Tongue (tissue), 2 donors: ENCODE data around the gene ATXN7L1. TPM values are rescaled to one million over a fixed set of nuclear protein-coding genes. Genes with fewer than 3 reads are reported as not detected.

Source experiments
- DNase-seq: peaks from one replicate; pipeline ENCODE4 v3.0.0-alpha.2; 2015
- total RNA-seq: library from RNA; depleted of rRNA; stranded (reverse); fragments of >200 nt; gene quantifications from one replicate; pipeline ENCODE4 v1.2.3, GENCODE V29; 2014

Gene ATXN7L1
- total RNA-seq, 1 donor from 2014 or later, result 10.4 TPM

DNA sequence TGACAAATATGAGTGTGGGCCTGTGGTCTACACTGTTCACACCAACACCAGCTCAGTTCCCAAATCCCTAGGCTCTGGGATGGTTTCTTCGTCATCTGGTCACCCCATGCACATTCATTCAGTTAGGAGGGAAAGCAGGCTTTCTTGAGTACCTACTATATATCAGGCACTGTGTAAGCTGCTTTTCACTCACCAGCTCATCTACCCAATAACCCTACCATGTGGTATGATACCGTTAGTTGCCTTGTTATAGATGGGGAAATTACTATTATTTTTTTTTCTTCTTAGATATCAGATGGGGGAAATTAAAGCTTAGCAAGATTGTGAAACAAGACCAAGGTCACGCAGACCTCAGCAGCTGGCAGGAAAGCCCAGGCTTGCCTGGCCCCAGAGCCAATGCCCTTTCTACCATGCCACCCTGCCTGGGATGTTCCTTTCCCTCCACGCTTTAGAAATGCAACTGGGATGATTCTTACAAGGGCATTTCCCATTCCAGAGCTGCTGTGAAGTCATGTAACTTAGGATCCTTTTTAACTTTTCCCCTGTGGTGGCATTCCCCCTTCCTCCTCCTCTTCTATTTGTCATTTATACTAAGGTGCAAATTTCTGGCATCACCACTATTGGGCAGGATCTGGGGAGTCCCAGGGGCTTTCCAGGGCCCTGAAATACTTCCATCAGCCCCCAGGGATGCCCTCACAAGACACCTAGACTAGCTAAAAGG, 202.0 kb downstream of the ATXN7L1 start:
- DNase-seq, result no peak

DNA sequence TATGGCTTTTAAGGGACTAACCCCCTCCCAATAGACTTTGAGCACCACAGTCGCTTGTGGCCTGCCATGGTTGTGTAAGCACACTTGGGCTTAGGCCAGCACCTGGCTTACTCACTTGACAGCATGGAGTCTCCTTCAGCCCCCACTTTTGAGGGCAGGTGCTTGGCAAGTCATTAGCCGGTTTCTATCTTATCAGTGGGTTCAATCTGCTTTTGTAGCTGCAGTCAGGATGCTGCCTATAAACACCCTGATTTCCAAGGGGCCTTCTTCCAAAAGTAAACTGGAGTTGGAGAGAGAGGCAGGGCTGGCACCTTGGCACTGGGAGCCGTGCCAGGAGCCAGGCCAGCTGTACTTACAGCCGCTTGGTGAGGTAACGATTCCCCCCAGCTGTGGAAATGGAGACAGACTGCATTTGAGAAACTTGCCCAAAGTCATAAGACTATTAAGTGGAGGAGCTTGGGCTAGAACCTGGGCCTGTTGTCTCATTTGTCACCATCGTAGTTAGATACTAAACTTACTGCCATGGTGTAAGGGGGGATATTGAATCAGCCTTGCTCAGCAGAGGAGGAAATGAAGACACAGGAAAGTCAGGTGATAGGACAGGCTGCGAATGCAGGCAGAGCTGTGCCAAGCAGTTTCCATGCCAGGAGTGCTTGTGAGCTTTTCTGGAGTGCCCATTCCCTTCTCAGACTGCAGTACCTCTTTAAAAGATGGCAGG, 202.9 kb downstream of the ATXN7L1 start:
- peak; percentile 39 for DNase-seq

DNA sequence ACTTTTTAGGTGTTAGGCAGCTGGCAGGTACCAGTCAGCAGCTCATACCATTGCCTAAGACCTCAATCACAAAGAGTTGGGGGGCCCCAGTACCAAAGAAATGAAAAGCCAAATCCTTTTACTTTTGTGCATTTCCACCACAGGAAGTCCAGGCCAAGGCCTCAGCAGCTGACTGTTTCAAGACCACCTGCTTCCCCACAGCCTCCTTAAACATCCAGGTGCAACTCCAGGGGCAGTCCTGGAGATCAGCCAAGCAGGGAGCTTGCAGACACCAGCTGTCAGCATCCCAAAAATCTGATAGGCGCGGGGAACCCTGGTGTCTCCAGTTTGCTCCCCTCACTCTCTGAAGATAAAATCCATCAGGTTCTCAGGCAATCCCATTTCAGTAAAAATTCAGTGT, 203.6 kb downstream of the ATXN7L1 start:
- no peak for DNase-seq

DNA sequence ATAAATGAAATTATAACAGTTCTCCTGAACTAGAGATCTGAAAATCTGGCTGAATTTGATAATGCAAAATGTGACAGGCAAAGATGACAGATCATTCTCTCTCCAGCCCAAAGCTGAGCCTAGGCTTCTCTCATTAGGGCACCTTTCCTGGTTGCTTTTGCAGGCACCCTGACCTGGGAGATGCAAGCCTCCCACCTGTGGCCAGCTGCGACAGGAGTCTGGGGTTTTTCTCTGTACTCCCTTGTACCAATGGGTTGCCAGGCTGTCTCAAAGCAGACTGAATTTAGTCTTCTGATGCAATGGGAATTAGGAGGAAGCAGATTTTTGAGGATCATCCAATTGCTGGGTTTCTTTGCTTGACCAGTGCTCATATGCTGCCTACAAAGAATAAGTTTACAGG, 210.1 kb downstream of the ATXN7L1 start:
- no peak for DNase-seq

DNA sequence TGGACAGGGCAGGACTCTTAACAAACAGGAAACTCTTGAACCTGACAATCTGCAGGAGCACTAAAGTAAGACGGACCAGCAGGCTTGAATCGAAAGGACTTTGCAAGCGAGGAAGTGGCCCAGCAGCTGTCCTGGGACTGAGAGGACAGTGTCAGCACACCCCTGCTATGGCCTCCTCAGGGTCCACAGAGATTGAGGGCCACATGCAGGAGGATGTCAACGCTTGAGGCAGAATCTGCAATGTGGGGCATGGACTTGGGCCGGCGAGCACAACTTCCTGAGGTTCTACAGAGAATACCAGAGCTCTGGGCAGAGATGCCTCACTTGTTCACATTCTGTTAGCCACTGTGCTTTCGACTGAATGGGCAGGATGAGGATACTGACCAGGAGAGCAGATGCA, 210.7 kb downstream of the ATXN7L1 start:
- DNase-seq, result no peak

DNA sequence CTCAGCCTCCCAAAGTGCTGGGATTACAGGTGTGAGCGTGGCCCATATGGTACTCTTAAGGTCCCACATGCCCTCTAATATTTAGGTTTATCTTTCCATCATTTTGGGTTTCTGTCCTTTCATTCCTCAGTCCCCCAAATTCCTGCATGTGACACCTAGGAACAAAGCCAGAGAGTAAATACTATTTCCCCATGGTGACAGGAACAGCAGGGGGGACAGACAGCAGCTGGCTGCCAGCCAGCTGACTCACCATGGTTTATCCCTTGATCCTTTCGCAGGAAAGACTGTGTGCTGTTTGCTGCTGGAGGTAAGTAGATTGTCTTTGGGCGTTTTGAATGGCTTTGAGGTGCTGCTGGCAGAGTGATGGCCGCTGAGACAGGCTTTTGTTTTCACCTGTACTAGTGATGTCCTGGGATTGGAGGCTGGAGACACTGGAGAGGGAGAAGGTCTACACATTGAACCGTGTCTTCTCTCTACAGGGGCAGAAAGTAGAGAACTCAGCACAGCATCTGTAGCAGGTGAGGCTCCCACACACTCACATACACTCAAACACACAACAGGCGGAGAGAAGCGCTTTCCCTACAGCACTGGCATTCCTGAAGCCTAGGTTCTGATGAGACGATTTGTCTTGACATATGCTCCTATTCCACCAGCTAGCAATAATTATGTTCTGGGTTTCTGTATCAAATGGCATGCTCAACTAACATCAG, 211.4 kb downstream of the ATXN7L1 start:
- DNase-seq, result no peak

DNA sequence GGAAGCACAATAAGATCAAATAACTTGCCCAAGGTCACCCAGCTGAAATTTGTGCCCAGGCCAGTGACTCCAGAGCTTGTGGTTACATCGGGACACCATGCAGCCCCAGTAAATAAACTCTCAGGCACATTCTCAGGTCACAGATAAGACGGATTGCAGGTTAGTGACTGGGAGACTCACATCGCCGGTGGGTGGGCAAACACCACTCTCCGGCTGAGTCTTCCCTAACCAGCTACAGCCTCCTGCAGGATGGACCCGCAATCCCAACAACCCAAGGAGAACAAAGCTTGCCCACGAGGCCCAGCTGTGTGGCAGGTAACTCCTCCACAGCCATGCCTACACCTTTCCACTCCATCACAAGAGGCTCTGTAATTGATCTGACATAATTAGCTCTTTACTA, 213.4 kb downstream of the ATXN7L1 start:
- DNase-seq, result no peak

DNA sequence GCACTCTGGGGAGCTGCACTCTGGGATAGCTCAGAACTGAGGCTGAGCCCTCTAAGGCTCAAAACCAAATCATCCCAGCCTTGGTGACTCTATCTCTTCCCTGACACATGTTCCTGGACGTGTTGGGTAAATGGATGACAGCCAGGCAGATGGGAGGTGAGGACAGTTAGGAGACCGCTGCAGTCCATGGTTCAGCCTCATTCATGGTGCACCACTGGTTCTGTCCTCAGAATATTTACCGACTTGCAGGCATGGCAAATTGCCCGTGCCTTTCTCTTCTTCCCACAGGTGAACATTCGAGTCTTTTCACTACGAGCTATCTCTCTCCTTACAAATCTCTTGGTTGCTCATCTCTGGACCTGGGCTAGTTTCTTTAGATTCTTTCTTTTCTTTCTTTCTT, 214.8 kb downstream of the ATXN7L1 start:
- no peak for DNase-seq

DNA sequence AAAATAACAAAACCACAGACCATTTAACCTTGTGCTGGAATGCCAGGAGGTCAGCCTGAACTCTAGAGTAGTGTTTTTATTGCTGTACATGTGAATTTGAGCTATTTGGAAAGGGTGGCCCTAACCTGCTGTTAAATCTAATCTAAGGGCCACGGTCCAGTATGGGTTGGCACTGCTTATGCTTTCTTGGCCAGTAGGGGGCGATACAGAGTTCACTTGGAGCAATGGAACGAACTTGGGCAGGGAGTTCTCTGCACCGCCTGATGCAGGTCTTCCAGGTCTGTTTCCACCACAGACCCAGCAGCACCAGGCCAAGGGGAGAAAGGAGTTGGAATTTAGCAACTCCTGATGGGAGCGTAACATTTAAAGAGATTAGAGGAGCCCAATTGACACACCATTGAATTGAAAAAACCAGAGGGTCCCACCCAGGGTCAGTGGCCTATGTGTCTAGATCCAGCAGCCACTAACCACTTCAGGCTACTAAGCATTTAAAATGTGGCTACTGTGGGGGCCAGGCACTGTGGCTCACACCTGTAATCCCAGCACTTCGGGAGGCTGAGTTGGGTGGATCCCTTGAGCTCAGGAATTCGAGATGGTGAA, 219.4 kb downstream of the ATXN7L1 start:
- DNase-seq, result no peak

DNA sequence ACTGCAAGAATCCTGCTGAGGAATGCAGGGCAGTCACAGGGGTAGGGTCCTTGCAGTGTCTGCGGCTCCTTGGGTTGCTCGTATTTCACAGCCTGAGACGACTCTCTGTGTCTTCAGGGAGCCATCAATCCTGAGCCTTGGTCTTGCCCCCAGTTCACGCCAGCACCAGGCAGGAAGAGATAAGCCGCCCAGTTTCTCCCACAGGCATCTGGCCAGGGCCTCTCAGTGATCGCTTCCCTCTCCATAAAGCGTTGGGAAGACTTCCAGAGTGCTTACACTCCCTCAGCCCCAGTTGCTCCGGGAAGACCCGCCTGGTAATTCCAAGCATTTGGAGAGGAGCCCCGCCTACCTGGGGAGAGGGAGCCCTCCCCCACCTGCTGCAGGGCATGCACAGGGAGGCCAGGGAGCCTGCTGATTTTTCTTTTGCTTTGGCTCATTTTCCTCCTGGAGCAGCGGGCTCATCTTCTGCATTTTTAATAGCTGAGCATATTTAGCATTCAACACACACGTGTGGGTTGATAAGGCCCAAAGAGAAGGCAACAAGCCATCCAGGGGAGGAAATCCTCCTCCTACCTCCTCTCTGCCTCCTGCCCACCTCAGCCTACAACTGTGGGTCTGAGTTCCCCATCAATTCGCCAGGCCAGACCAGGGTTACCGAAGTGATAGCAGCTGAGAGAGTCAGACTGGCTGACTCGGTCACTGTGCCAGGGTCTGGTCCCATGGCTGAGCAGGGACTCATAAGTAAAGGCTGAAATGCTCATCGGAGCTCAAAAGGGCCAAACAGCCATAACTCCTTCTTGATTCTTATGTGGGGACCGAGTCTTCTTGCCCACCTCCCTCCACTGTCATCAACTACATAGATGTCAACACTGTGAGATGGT, 220.7 kb downstream of the ATXN7L1 start:
- DNase-seq, result peak; percentile 65

DNA sequence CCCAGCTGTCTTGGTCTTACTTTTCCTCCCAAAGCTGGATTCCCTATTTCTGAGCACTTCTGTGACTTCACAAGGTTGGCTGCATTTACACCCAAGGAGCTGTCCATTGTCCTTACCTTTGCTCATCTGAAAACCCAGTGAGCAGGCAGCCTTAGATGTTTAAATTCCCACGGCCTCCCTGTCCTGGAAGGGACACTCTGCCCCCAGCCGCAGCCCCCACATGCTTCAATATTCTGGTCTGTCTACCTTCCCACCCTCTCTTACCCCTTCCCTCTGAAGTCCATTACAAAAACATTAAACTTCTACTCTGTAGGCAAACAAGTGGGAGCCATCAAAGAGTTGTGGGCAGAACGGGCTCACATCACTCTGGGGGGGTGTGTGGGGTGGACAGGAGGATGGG, 221.3 kb downstream of the ATXN7L1 start:
- DNase-seq, result peak; percentile 73

DNA sequence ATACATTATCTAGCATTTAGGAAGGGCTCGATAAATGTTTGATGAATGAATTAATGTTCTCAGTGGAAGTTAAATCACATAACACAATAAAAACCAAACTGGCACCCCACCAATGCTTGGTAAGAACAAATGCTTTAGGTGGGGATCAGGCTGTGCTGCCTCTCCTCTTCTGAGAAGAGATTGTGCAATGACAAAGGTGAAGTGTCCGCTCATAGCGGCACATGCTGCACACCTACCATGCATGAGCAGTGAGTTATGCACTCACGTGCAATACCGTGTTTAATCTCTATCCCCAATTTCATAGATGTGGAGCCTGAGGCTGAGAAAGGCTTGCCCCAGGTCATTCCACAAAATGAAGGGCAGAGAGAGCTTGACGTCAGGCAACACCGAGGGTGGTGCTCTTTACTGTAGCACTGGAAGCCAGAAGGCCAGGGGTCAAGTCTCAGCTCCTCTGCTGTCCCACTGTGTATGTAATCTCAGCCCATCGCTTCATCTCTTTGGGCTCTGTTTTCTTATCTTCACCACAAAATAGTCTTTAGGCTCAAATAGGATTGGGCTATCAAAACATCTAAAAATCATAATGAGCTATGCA, 222.2 kb downstream of the ATXN7L1 start:
- DNase-seq, result no peak

DNA sequence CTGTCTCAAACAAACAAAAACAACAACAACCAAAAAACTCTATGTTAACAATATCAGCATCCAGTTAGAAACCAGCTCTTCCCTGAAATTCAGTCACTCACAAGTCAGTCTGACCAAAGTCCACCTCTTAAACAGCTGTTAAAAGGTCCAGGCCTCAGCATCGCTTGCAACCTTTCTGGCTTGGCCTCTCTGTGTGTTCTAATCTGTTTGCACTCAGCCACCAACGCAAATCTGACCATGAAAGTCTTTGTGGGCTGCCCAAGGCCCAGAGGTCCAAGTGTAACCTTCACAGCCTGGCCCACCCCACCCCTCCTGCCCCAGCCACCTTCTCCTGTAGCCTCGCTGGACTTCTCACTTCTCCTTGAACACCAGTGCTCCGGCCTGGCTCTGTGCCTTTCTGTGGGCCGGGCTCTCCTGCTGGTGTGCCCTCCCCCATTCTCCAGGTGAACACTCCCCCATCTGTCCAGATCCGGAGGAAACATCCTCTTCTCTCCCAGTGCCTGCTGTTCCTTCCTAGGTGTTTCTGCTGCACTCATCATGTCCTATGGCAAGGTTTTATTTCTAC, 222.9 kb downstream of the ATXN7L1 start:
- DNase-seq, result no peak

DNA sequence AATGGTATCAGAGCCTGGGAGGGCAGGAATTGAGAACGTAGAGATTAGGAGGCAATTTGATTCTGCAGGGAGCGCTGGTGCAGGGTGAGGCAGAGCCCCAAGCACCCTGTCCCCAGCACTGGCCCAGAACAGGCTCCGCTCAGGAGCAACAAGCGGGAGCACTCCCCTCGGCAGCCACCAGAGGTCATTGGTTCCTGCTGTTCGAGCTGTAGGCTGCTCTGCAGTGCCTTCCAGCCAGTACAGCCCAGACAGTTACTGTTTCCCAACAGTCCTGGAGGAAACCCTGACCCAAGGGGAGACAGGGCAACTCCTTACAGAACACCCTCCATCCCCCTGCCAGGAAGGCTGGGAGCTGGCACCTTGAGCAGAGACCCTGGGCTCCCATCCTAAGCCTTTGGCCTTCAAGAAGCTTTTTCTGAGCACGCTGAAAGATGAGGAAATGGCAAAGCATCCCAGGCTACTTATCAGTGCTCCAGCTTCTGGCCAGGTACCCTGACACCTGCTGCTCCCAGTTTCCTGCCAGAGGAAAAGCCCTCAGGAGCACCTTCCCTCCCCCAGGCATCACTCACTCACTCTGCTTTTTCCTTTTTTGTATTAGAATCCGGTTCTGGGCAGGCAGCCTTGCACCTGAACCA, 223.9 kb downstream of the ATXN7L1 start:
- DNase-seq, result peak; percentile 82

DNA sequence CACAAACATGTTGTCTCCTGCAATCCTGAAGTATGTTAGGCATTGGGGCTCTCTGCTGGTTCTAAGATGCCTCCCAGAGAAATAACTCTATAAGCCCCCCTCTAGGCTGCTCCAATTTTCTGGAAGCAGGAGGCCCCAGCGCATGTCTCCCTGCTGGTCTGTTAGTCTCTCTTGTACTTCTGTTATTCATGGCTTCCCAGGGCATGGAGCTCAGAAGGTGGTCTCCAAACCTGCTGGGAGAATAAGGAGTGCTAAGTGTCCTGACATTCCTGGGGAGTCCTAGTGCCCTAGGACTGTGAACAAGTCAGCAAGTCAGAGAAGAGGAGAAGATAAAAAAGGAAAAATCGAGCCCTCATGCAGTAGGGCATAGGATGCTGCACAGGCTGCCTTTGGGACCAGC, 224.6 kb downstream of the ATXN7L1 start:
- DNase-seq, result no peak

DNA sequence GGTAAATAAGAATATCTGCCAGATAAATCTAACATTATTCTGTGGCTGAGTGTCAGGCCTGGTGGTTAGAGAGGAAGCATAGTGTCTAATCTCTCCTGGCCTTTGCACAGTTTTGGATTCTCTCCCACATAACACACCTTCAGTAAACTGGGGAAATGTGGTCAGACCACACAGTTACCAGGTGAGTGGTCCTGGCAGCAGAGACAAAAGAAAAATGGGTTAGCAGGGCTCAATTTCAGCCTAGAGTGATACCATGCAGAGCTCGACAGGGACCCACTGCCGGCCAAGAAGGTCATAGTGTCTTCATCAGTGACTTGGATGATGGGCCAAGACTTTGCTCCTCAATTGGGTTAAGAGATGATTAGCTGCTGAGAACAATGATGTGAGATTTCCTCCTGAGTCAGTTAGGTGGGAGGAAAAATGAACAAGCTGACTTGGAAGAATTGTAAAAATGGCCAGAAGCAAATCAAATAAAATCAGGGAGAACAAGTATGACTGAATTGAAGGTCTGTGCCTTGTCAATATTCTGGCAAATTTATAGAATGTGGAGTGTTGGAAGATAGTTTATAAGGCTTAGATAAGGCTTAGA, 225.9 kb downstream of the ATXN7L1 start:
- no peak for DNase-seq

DNA sequence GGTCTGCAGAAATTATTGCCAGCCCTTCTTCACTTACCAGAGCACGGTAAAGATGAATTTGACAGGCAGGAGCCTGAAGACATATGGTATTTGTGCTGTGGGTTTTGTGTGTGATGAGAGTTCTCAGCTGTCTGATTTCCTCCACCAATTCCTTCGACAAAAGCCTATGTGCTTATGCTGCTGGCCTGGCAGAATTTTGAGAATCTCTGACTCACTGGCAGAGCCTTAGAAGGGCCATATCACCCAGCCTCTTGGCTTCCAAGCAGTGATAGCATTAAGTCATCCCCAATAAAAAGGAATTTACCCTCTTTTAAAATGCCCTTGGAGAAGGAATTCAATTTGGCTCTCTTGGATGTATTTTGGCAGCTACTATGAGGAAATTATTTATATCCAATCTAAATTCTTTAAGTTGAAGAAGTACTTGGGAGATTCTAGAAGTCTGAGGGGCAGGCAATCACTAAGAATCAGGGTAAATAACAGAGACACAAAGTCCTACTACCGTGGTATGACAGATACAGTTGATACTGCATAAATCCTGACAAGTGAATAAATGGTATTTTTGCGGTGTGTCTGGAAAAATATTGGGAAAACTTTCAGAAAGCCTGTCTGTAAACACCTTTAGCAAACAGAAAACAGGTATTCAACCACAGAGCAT, 226.5 kb downstream of the ATXN7L1 start:
- DNase-seq, result no peak

DNA sequence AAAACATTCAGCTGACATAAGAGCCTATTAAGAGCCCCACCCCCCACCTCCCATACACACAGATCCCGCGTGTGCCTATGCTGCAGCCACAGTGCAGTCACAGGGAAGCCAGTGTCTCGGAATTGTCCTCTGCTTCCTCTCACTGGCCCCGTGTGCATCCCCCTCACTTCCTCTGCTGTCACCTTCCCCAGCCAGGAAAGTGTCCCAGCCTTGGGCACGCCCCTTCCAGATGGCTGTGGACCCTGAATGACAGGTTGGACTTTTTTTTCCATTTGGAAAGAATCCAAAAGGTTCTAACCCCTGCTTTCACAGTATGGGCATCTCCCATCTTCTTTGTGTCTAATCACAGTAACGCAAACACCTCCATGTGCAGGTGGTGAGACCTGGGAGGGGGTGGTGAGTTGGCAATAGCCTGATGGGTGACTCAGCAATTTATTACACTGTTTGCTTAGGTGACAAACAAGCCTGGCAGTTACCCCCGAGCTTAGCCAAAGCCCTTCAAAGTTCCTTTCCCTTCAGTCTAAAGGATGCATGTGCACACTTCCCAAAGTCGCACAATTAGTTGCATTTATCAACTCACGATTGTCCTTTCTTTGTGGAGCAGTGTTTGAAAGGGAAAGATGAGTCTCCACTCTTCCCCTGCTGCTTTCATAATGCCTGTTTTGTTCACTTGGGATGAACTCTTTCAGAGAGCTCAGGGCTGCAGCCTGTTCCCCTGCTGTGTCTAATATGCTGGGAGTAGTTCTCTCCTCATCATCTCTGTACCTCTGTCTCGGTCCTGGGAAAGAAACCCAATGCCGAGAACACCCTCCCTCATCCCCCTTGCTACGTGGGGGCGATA, 227.6 kb downstream of the ATXN7L1 start:
- peak; percentile 22 for DNase-seq

DNA sequence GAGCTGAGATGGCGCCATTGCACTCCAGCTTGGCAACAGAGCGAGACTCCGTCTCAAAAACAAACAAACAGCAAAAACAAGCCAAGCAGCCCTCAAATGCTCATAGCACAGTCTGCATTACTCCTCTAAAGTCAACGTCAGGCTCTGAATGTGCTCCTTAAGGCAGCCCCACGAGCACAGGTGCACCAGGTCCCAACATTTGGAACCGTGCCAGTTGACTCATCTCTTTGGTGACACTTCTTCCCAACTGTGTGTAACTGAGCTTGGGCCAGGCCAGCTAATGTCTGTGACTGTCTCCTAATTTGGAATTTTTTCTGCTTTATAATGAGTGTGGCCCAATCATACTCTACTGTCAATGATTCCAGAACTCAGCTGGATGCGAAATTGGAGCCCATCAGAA, 228.8 kb downstream of the ATXN7L1 start:
- no peak for DNase-seq
